ENCODE results near the gene PTHLH. TPM values are rescaled to one million over a fixed set of nuclear protein-coding genes. Genes with fewer than 3 reads are reported as not detected.

The PTHLH gene
- polyA plus RNA-seq, 1 of the 3 experiments (the other 2 are of a cell fraction): 29.0 TPM

GRCh38 chr12:27940245-27940644 is 32.3 kb downstream of the PTHLH start (continued):
- TF ChIP-seq FOSL2 (IDR thresholded peaks at IDR 0.05; ENCODE audit: borderline replicate concordance, low read depth) (no peak), POLR2AphosphoS5 (IDR thresholded peaks at IDR 0.05; ENCODE audit: low read depth, low read length) (no peak), RXRA (IDR thresholded peaks at IDR 0.05; ENCODE audit: borderline replicate concordance, low read depth) (no peak), RCOR1 (IDR thresholded peaks at IDR 0.05; ENCODE audit: low read length) (no peak), NFIC (IDR thresholded peaks at IDR 0.05; ENCODE audit: borderline replicate concordance) (no peak), NRF1 (IDR thresholded peaks at IDR 0.05; ENCODE audit: low read depth, low read length) (no peak), FOXM1 (IDR thresholded peaks at IDR 0.05; ENCODE audit: low read depth) (no peak), YY1 (IDR thresholded peaks at IDR 0.05; ENCODE audit: low read depth) (no peak), GABPA (IDR thresholded peaks at IDR 0.05; ENCODE audit: low read depth) (no peak)
- TF ChIP-seq, protein P1, sequence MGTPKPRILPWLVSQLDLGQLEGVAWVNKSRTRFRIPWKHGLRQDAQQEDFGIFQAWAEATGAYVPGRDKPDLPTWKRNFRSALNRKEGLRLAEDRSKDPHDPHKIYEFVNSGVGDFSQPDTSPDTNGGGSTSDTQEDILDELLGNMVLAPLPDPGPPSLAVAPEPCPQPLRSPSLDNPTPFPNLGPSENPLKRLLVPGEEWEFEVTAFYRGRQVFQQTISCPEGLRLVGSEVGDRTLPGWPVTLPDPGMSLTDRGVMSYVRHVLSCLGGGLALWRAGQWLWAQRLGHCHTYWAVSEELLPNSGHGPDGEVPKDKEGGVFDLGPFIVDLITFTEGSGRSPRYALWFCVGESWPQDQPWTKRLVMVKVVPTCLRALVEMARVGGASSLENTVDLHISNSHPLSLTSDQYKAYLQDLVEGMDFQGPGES (IDR thresholded peaks at IDR 0.05; ENCODE audit: low read depth, low read length): no peak

DNA sequence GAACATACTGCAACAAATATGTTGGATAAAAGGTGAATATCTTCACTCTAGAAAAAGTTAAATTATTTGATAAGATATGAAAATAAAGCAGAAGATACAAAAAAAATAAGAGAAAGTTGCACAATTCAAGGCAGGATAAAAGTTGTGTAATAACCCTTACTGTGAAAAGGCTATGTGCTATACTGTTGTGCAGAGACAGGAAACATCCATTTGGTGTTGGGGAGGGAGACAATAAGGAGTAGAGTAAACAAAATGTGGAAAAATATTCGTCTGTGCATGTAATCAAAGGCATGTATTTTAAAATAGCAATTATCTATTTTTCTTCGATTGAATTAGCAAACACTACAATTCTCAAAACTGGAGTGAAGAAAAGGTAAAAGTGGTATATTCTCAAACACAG is 34.8 kb downstream of the PTHLH start:
- H3F3A ChIP-seq (replicated peaks; ENCODE audit: insufficient read depth): no peaks in the 10 kb centered on the region
- no peak for TF ChIP-seq CHD2 (IDR thresholded peaks at IDR 0.05; ENCODE audit: low read length, partially characterized antibody)
- TF ChIP-seq ZBTB33 (IDR thresholded peaks at IDR 0.05; ENCODE audit: borderline replicate concordance, low read depth): no peak
- TF ChIP-seq EZH2phosphoT487 (IDR thresholded peaks at IDR 0.05; ENCODE audit: borderline replicate concordance, low read depth): no peak
- TF ChIP-seq GABPA (IDR thresholded peaks at IDR 0.05; ENCODE audit: low read depth): no peak
- H3K27me3 ChIP-seq (ENCODE audit: insufficient read depth): no peaks in the 10 kb centered on the region
- ChIA-PET POLR2A (no interaction called here), CTCF (interaction anchor here (0.6 to 2.7 kb wide), 2 partner anchors 205 to 1122 kb away, joined by 3 to 12 read pairs; no protein-coding TSS in a partner anchor)
- H3K4me3 ChIP-seq (ENCODE audit: low read depth in 2 of 2, low read length in 1 of 2): no peak overlapping the region
- H3K4me1 ChIP-seq (ENCODE audit: control insufficient read depth in 1 of 2, insufficient read depth in 2 of 2, low read depth in 1 of 2, low read length in 1 of 2): no peaks in the 10 kb centered on the region
- DNase-seq: no peak
- no peaks in the 10 kb centered on the region for H3K79me2 ChIP-seq (ENCODE audit: insufficient read depth)
- H4K20me1 ChIP-seq (ENCODE audit: insufficient read depth): no peaks in the 10 kb centered on the region
- no peak overlapping the region for H3K27ac ChIP-seq (ENCODE audit: low read depth in 2 of 2, low read length in 1 of 2)
- no peaks in the 10 kb centered on the region for H3K9me3 ChIP-seq
- H3K36me3 ChIP-seq (replicated peaks in 1 of 2; ENCODE audit: control insufficient read depth in 1 of 2, insufficient read depth in 2 of 2, low read length in 1 of 2): no peaks in the 10 kb centered on the region
- H3K4me2 ChIP-seq: no peak overlapping the region
- H3K9me2 ChIP-seq: no peaks in the 10 kb centered on the region
- no peak overlapping the region for H3K9ac ChIP-seq
- 55% methylated on average over 2 of the region's 2 CpGs for WGBS (ENCODE audit: low lambda C conversion rate)
- no peak overlapping the region for H2AFZ ChIP-seq (ENCODE audit: low read depth)

- POLR2A ChIA-PET: no interaction called here
- no peak overlapping the region for H3K27ac ChIP-seq (ENCODE audit: low read depth in 2 of 2, low read length in 1 of 2)
- no peaks in the 10 kb centered on the region for H3K9me2 ChIP-seq
- H3K4me2 ChIP-seq: no peak overlapping the region
- H3K36me3 ChIP-seq (replicated peaks in 1 of 2; ENCODE audit: control insufficient read depth in 1 of 2, insufficient read depth in 2 of 2, low read length in 1 of 2): no peaks in the 10 kb centered on the region
- WGBS (ENCODE audit: low lambda C conversion rate): 85% methylated on average over 3 of the region's 3 CpGs
- H4K20me1 ChIP-seq (ENCODE audit: insufficient read depth): no peaks in the 10 kb centered on the region
- H3K4me1 ChIP-seq (ENCODE audit: control insufficient read depth in 1 of 2, insufficient read depth in 2 of 2, low read depth in 1 of 2, low read length in 1 of 2): no peaks in the 10 kb centered on the region
- H3K9me3 ChIP-seq: no peaks in the 10 kb centered on the region
- H3K9ac ChIP-seq: no peak overlapping the region
- CTCF ChIA-PET: interaction anchor here (1.4 to 2.7 kb wide), 2 partner anchors 203 kb away, joined by 3 to 12 read pairs; no protein-coding TSS in a partner anchor
- H3F3A ChIP-seq (replicated peaks; ENCODE audit: insufficient read depth): no peaks in the 10 kb centered on the region
- no peaks in the 10 kb centered on the region for H3K27me3 ChIP-seq (ENCODE audit: insufficient read depth)
- no peak for DNase-seq
- TF ChIP-seq TCF12 (IDR thresholded peaks at IDR 0.05) (no peak), CTCF (IDR thresholded peaks at IDR 0.05) (peak; percentile 9; the same call in 1 of the 2 replicates), USF1 (IDR thresholded peaks at IDR 0.05; ENCODE audit: borderline replicate concordance, low read depth) (no peak)
- TF ChIP-seq, protein P2, sequence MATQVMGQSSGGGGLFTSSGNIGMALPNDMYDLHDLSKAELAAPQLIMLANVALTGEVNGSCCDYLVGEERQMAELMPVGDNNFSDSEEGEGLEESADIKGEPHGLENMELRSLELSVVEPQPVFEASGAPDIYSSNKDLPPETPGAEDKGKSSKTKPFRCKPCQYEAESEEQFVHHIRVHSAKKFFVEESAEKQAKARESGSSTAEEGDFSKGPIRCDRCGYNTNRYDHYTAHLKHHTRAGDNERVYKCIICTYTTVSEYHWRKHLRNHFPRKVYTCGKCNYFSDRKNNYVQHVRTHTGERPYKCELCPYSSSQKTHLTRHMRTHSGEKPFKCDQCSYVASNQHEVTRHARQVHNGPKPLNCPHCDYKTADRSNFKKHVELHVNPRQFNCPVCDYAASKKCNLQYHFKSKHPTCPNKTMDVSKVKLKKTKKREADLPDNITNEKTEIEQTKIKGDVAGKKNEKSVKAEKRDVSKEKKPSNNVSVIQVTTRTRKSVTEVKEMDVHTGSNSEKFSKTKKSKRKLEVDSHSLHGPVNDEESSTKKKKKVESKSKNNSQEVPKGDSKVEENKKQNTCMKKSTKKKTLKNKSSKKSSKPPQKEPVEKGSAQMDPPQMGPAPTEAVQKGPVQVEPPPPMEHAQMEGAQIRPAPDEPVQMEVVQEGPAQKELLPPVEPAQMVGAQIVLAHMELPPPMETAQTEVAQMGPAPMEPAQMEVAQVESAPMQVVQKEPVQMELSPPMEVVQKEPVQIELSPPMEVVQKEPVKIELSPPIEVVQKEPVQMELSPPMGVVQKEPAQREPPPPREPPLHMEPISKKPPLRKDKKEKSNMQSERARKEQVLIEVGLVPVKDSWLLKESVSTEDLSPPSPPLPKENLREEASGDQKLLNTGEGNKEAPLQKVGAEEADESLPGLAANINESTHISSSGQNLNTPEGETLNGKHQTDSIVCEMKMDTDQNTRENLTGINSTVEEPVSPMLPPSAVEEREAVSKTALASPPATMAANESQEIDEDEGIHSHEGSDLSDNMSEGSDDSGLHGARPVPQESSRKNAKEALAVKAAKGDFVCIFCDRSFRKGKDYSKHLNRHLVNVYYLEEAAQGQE (IDR thresholded peaks at IDR 0.05; ENCODE audit: low read depth, low read length): no peak
- H3K79me2 ChIP-seq (ENCODE audit: insufficient read depth): no peaks in the 10 kb centered on the region
- no peak overlapping the region for H2AFZ ChIP-seq (ENCODE audit: low read depth)
- H3K4me3 ChIP-seq (ENCODE audit: low read depth in 2 of 2, low read length in 1 of 2): no peak overlapping the region
Measured at GRCh38 chr12:27936196-27936595, 36.3 kb downstream of the PTHLH start.

Data from SK-N-SH (cell line).